ENCODE data around the gene CTCFL.

- no peak for TF ChIP-seq CTCF (IDR thresholded peaks at IDR 0.05; ENCODE audit: extremely low read depth in 1 of 2, insufficient read depth in 1 of 2, low read depth in 1 of 2, low read length in 2 of 2)
- no peak for TF ChIP-seq POLR2A (IDR thresholded peaks at IDR 0.05; ENCODE audit: low read depth, low read length)
- TF ChIP-seq MAX (IDR thresholded peaks at IDR 0.05; ENCODE audit: insufficient read depth, insufficient read length) = no peak
- no peak for TF ChIP-seq EZH2 (IDR thresholded peaks at IDR 0.05; ENCODE audit: borderline replicate concordance, low read depth, low read length, severe bottlenecking)
These were observed 7.0 kb downstream of the CTCFL start for GRCh38 chr20:57517904-57518303.

Data from endothelial cell of umbilical vein (primary cell).